Measurements from ENCODE around the gene LDB2.
"Not testable (repeated sequence)": the region's sequence is repeated elsewhere in the genome, so short reads cannot be mapped to it uniquely, and the experiment has no call there.

LDB2 gene

GRCh38 chr4:16557316-16557715 lies 341.1 kb downstream of the LDB2 start:
- not testable (repeated sequence) for H3K9me3 ChIP-seq (ENCODE audit: control insufficient read depth, low read length); H3K4me3 ChIP-seq (ENCODE audit: insufficient read depth, low read depth, low read length); H3K36me3 ChIP-seq (ENCODE audit: control insufficient read depth, insufficient read depth, low read length); H3K27me3 ChIP-seq (ENCODE audit: control insufficient read depth, insufficient read depth, low read length, poor library complexity, severe bottlenecking); H3K27ac ChIP-seq (ENCODE audit: insufficient read depth, low read depth, low read length, poor library complexity, severe bottlenecking); H3K4me1 ChIP-seq (ENCODE audit: control insufficient read depth, insufficient read depth, low read length)
- WGBS, 2 experiments = 89 to 90% methylated on average over 14 of the region's 14 CpGs

GRCh38 chr4:16555156-16555555 lies 343.3 kb downstream of the LDB2 start:
- Histone ChIP-seq H3K36me3 (ENCODE audit: control insufficient read depth, insufficient read depth, low read length) (no peaks in the 10 kb centered on the region), H3K27ac (ENCODE audit: insufficient read depth, low read depth, low read length, poor library complexity, severe bottlenecking) (no peak overlapping the region), H3K4me3 (ENCODE audit: insufficient read depth, low read depth, low read length) (no peak overlapping the region), H3K9me3 (ENCODE audit: control insufficient read depth, low read length) (no peaks in the 10 kb centered on the region), H3K4me1 (ENCODE audit: control insufficient read depth, insufficient read depth, low read length) (no peaks in the 10 kb centered on the region), H3K27me3 (ENCODE audit: control insufficient read depth, insufficient read depth, low read length, poor library complexity, severe bottlenecking) (no peaks in the 10 kb centered on the region)
- 98 to 99% methylated on average over 4 of the region's 4 CpGs for WGBS, 2 experiments

GRCh38 chr4:16550531-16550930 lies 347.9 kb downstream of the LDB2 start:
- H3K36me3 ChIP-seq (ENCODE audit: control insufficient read depth, insufficient read depth, low read length) = no peaks in the 10 kb centered on the region
- H3K4me3 ChIP-seq (ENCODE audit: insufficient read depth, low read depth, low read length) = no peak overlapping the region
- 95 to 96% methylated on average over 2 of the region's 2 CpGs for WGBS, 2 experiments
- H3K9me3 ChIP-seq (ENCODE audit: control insufficient read depth, low read length) = no peaks in the 10 kb centered on the region
- no peaks in the 10 kb centered on the region for H3K27me3 ChIP-seq (ENCODE audit: control insufficient read depth, insufficient read depth, low read length, poor library complexity, severe bottlenecking)
- H3K27ac ChIP-seq (ENCODE audit: insufficient read depth, low read depth, low read length, poor library complexity, severe bottlenecking) = no peak overlapping the region
- H3K4me1 ChIP-seq (ENCODE audit: control insufficient read depth, insufficient read depth, low read length) = no peaks in the 10 kb centered on the region

GRCh38 chr4:16545656-16546055 lies 352.8 kb downstream of the LDB2 start:
- Histone ChIP-seq H3K27ac (ENCODE audit: insufficient read depth, low read depth, low read length, poor library complexity, severe bottlenecking) (no peak overlapping the region), H3K9me3 (ENCODE audit: control insufficient read depth, low read length) (no peaks in the 10 kb centered on the region), H3K4me1 (ENCODE audit: control insufficient read depth, insufficient read depth, low read length) (no peaks in the 10 kb centered on the region), H3K36me3 (ENCODE audit: control insufficient read depth, insufficient read depth, low read length) (no peaks in the 10 kb centered on the region), H3K27me3 (ENCODE audit: control insufficient read depth, insufficient read depth, low read length, poor library complexity, severe bottlenecking) (no peaks in the 10 kb centered on the region), H3K4me3 (ENCODE audit: insufficient read depth, low read depth, low read length) (no peak overlapping the region)
- 93 to 95% methylated on average over 7 of the region's 7 CpGs for WGBS, 2 experiments

- Histone ChIP-seq H3K4me3 (ENCODE audit: insufficient read depth, low read depth, low read length) (no peak overlapping the region), H3K27me3 (ENCODE audit: control insufficient read depth, insufficient read depth, low read length, poor library complexity, severe bottlenecking) (no peaks in the 10 kb centered on the region), H3K36me3 (ENCODE audit: control insufficient read depth, insufficient read depth, low read length) (no peaks in the 10 kb centered on the region), H3K9me3 (ENCODE audit: control insufficient read depth, low read length) (no peaks in the 10 kb centered on the region), H3K27ac (ENCODE audit: insufficient read depth, low read depth, low read length, poor library complexity, severe bottlenecking) (no peak overlapping the region), H3K4me1 (ENCODE audit: control insufficient read depth, insufficient read depth, low read length) (no peaks in the 10 kb centered on the region)
- WGBS, 2 experiments = 89 to 93% methylated on average over 6 of the region's 6 CpGs
Observed at GRCh38 chr4:16544869-16545268, 353.6 kb downstream of the LDB2 start.

- H3K9me3 ChIP-seq (ENCODE audit: control insufficient read depth, low read length) = no peaks in the 10 kb centered on the region
- 95% methylated on average over 6 of the region's 6 CpGs for WGBS, 2 experiments
Observed at GRCh38 chr4:16544251-16544721, 354.2 kb downstream of the LDB2 start.

GRCh38 chr4:16537926-16538325 lies 360.5 kb downstream of the LDB2 start:
- Histone ChIP-seq H3K27ac (ENCODE audit: insufficient read depth, low read depth, low read length, poor library complexity, severe bottlenecking) (no peak overlapping the region), H3K4me3 (ENCODE audit: insufficient read depth, low read depth, low read length) (no peak overlapping the region), H3K4me1 (ENCODE audit: control insufficient read depth, insufficient read depth, low read length) (no peaks in the 10 kb centered on the region), H3K9me3 (ENCODE audit: control insufficient read depth, low read length) (no peaks in the 10 kb centered on the region), H3K36me3 (ENCODE audit: control insufficient read depth, insufficient read depth, low read length) (no peaks in the 10 kb centered on the region), H3K27me3 (ENCODE audit: control insufficient read depth, insufficient read depth, low read length, poor library complexity, severe bottlenecking) (no peaks in the 10 kb centered on the region)
- 94 to 96% methylated on average over 1 of the region's 1 CpG for WGBS, 2 experiments

More at GRCh38 chr4:16544251-16544721, 354.2 kb downstream of the LDB2 start:
- H3K4me1 ChIP-seq (ENCODE audit: control insufficient read depth, insufficient read depth, low read length) = no peaks in the 10 kb centered on the region
- H3K27me3 ChIP-seq (ENCODE audit: control insufficient read depth, insufficient read depth, low read length, poor library complexity, severe bottlenecking) = no peaks in the 10 kb centered on the region
- no peak overlapping the region for H3K4me3 ChIP-seq (ENCODE audit: insufficient read depth, low read depth, low read length)
- H3K36me3 ChIP-seq (ENCODE audit: control insufficient read depth, insufficient read depth, low read length) = no peaks in the 10 kb centered on the region
- no peak overlapping the region for H3K27ac ChIP-seq (ENCODE audit: insufficient read depth, low read depth, low read length, poor library complexity, severe bottlenecking)

- Histone ChIP-seq H3K9me3 (ENCODE audit: control insufficient read depth, low read length) (no peaks in the 10 kb centered on the region), H3K4me1 (ENCODE audit: control insufficient read depth, insufficient read depth, low read length) (no peaks in the 10 kb centered on the region), H3K4me3 (ENCODE audit: insufficient read depth, low read depth, low read length) (no peak overlapping the region), H3K27me3 (ENCODE audit: control insufficient read depth, insufficient read depth, low read length, poor library complexity, severe bottlenecking) (no peaks in the 10 kb centered on the region), H3K27ac (ENCODE audit: insufficient read depth, low read depth, low read length, poor library complexity, severe bottlenecking) (no peak overlapping the region), H3K36me3 (ENCODE audit: control insufficient read depth, insufficient read depth, low read length) (no peaks in the 10 kb centered on the region)
- WGBS, 2 experiments = 95 to 98% methylated on average over 5 of the region's 6 CpGs
Observed at GRCh38 chr4:16532240-16532970, 366.0 kb downstream of the LDB2 start.

GRCh38 chr4:16530688-16531635 lies 367.5 kb downstream of the LDB2 start:
- no peaks in the 10 kb centered on the region for H3K9me3 ChIP-seq (ENCODE audit: control insufficient read depth, low read length)
- no peaks in the 10 kb centered on the region for H3K4me1 ChIP-seq (ENCODE audit: control insufficient read depth, insufficient read depth, low read length)
- H3K27ac ChIP-seq (ENCODE audit: insufficient read depth, low read depth, low read length, poor library complexity, severe bottlenecking) = no peak overlapping the region
- WGBS, 2 experiments = 88 to 91% methylated on average over 3 of the region's 3 CpGs
- no peaks in the 10 kb centered on the region for H3K36me3 ChIP-seq (ENCODE audit: control insufficient read depth, insufficient read depth, low read length)
- H3K4me3 ChIP-seq (ENCODE audit: insufficient read depth, low read depth, low read length) = no peak overlapping the region
- no peaks in the 10 kb centered on the region for H3K27me3 ChIP-seq (ENCODE audit: control insufficient read depth, insufficient read depth, low read length, poor library complexity, severe bottlenecking)

- Histone ChIP-seq H3K27me3 (ENCODE audit: control insufficient read depth, insufficient read depth, low read length, poor library complexity, severe bottlenecking) (no peaks in the 10 kb centered on the region), H3K4me3 (ENCODE audit: insufficient read depth, low read depth, low read length) (no peak overlapping the region), H3K27ac (ENCODE audit: insufficient read depth, low read depth, low read length, poor library complexity, severe bottlenecking) (no peak overlapping the region), H3K36me3 (ENCODE audit: control insufficient read depth, insufficient read depth, low read length) (no peaks in the 10 kb centered on the region), H3K9me3 (ENCODE audit: control insufficient read depth, low read length) (no peaks in the 10 kb centered on the region), H3K4me1 (ENCODE audit: control insufficient read depth, insufficient read depth, low read length) (peaks cover 4% of the 10 kb centered on the region)
- 94% methylated on average over 3 to 4 of the region's 5 CpGs for WGBS, 2 experiments
Observed at GRCh38 chr4:16524911-16525554, 373.4 kb downstream of the LDB2 start.
